GM18951 (cell line): ENCODE measurements around the gene BTD.

Source experiments
- POLR2A ChIP-seq: IDR thresholded peaks from 4 replicates; pipeline ENCODE4 v1.6.1; 2011; ENCODE audit warnings: mild to moderate bottlenecking; ENCODE audit not compliant: insufficient read length, insufficient read depth; ENCODE audit errors: extremely low read depth
- in situ Hi-C: fragments of 300-500 bp; cut with MboI; formaldehyde crosslinking; loops from one replicate; pipeline ENCODE4 v1.12.0; 2022; ENCODE audit warnings: low sequenced_read_pairs, mixed read lengths, inconsistent platforms; ENCODE audit not compliant: unreplicated experiment

Gene BTD

GRCh38 chr3:15666277-15666676 is 64.7 kb downstream of the BTD start:
- in situ Hi-C loops, result no loop called here
- no peak for TF ChIP-seq POLR2A

GRCh38 chr3:15667484-15667883 is 65.9 kb downstream of the BTD start:
- in situ Hi-C loops, result no loop called here
- TF ChIP-seq POLR2A, result no peak

DNA sequence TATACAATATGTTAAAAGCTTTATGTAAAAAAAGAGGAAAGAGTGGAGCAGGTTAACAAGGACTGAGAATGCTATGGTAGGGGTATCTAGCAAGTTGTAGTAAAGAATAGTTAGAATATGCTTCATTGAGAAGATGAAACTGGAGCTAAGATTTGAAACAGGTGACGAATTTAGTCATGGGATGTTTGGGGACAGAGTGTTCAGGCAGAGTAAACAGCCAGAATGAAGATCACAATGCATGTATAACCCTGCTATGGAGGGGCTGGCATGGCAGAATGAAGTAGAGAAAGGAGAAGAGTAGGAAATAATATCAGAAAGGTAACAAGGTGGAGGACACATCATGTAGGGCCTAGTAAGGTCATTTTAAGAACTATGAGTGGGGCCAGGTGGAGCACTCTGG is 72.0 kb downstream of the BTD start:
- in situ Hi-C loops, result no loop called here
- TF ChIP-seq POLR2A, result no peak

GRCh38 chr3:15676259-15676658 is 74.7 kb downstream of the BTD start:
- no peak for TF ChIP-seq POLR2A
- in situ Hi-C loops, result no loop called here

GRCh38 chr3:15679306-15679705 is 77.8 kb downstream of the BTD start:
- in situ Hi-C loops, result no loop called here
- TF ChIP-seq POLR2A, result no peak

DNA sequence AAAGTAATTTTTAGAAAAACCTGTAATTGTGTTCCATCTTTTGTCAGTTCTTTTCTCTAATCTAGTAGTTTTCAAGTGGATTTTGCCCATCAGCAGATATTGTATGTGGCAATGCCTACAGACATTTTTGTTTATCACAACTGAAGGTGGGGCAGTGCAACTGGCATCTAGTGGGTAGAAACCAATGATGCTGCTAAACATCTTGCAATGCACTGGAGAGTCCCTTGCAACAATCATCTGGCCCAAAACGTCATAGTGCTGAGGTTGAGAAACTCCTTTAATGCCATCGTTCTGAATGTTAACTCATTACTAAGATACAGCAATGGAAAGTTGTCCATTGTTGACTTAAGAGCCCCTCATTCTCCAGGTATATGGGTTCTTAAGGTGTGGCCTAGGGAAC is 80.1 kb downstream of the BTD start:
- in situ Hi-C loops, result no loop called here

GRCh38 chr3:15682561-15683185 is 81.1 kb downstream of the BTD start:
- in situ Hi-C loops, result no loop called here
- no peak for TF ChIP-seq POLR2A

More for the DNA sequence above, 80.1 kb downstream of the BTD start:
- TF ChIP-seq POLR2A, result no peak

- in situ Hi-C loops, result no loop called here
- TF ChIP-seq POLR2A, result no peak
Observed at GRCh38 chr3:15683253-15683652, 81.7 kb downstream of the BTD start.

DNA sequence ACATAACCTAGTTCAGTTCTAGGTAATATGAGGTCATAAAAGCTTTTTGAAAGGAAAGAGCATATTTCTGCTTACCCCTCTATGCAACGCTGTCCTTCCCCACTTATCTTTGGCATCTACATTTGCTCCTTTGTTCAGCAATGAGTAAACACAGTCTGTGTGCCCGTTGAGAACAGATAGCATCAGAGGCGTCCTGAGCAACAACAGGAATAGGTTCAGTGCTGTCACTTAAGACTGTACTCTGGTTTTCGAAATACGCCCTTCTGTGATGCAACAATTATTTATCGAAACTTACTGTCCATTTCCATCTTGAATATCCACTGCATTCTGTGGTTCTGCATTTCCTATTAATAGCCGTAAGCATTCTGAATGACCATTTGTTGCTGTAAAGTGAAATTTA is 84.4 kb downstream of the BTD start:
- TF ChIP-seq POLR2A, result no peak
- in situ Hi-C loops, result no loop called here

- no peak for TF ChIP-seq POLR2A
- in situ Hi-C loops, result no loop called here
Observed at GRCh38 chr3:15690230-15690629, 88.7 kb downstream of the BTD start.

DNA sequence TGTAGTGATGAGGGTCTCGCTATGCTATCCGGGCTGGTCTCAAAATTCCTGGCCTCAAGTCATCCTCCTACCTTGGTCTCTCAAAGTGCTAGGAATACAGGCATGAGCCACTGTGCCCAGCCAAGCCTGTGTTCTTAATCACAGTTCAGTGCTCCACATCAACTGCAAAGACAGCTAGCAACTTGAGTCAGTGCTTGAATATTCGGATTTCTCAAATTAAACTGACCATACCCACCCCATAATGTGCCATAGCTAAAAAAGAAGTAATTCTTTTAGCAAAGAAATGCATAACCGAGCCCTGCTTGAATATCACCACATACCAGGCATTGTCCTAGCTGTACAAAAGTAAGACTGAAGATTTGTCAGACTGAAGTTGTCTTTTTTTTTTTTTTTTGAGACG is 89.2 kb downstream of the BTD start:
- TF ChIP-seq POLR2A, result no peak
- in situ Hi-C loops, result no loop called here

DNA sequence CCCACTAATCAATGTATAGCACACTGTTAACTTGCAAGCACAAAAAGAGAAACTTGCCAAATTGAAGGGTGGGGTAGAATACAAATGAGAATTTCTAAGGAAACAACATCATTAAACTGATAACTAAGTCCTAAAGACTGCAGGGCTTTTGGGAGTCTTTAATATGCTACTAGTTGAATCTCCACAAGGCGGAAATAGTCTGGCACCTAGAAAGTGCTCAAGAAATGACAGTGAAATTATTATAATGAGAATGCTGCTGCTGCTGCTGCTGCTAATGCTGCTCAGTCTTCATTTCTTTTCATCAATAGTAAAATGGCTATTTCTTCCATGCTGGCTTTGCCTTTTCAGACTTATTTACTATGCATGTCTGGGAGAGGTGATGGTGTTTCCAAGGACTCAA is 91.8 kb downstream of the BTD start:
- in situ Hi-C loops, result no loop called here
- TF ChIP-seq POLR2A, result no peak

DNA sequence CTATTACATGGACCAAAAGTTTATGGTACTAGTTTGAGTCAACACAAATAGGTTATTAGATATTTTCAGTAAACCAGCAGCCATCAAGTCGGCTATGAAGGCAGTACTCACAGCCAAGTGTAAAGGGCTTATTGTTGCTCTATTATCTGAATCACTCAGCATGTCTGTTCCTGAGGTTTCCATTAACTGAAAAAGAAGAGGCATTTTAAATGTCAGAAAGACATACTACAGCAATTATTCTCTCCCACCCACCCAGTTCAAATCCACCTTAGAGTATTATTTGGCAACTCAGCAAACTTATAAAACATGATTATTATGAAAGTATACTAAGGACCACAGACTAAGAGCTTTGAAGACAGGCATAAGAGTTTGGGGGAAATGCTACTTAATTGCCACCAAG is 93.1 kb downstream of the BTD start:
- in situ Hi-C loops, result no loop called here

More for the DNA sequence above, 93.1 kb downstream of the BTD start:
- TF ChIP-seq POLR2A, result no peak
